ENCODE measurements around the gene STK17B.
A peak's percentile ranks its signal among the peaks of the same experiment; 100 is the strongest.

STK17B gene

DNA sequence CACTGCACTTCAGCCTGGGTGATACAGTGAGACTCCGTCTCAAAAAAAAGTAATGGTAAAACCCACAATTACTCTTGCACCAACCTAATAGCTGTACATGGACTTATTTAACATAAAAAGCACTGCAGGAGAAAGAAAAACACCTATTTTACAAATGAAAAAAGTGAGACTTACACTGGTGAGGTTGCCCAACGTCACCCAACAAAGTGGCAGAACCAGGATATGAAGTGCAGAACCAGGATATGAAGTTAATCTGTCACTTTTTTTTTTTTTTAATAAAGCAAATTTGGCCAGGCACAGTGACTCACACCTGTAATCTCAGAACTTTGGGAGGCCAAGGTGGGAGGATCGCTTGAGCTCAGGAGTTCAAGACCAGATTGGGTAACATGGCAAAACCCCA is 13.5 kb upstream of the STK17B start:
- FAIRE-seq (no peak), DNase-seq (ENCODE audit: low spot score) (no peak)

DNA sequence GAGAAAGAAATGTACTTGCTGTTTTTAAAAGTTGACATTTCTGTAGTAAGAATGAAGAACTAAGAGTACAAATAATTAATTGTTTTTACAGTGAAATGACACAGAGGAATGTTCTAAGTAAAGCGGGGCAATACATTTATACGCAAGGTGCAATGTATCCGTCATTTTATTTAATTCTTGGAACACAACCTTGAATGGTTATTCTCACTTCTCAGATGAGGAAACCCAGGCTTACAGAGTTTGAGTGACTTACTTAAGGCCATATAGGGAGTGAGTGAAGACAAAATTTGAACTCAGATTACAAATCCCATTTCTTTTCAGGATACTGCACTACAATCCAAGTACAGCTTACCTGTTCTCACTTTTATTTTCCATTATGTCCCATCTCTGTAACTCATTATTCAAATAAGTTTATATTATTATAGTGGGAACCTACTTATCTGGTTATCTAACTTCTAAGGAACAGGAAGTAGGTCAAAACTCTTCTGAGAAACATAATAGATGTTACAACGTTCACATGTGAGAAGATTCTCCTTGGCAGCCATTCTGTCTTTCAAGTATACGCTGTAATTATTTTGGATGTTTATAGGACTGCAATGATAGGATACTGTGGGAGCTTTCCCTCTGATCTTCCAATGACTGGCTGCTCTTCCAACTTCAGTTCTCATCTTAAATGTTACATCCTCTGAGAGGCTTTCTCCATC is 12.3 kb upstream of the STK17B start:
- no peak for FAIRE-seq
- no peak for DNase-seq (ENCODE audit: low spot score)

GRCh38 chr2:196183172-196183473 is 11.7 kb upstream of the STK17B start:
- no peak for FAIRE-seq
- no peak for DNase-seq (ENCODE audit: low spot score)

DNA sequence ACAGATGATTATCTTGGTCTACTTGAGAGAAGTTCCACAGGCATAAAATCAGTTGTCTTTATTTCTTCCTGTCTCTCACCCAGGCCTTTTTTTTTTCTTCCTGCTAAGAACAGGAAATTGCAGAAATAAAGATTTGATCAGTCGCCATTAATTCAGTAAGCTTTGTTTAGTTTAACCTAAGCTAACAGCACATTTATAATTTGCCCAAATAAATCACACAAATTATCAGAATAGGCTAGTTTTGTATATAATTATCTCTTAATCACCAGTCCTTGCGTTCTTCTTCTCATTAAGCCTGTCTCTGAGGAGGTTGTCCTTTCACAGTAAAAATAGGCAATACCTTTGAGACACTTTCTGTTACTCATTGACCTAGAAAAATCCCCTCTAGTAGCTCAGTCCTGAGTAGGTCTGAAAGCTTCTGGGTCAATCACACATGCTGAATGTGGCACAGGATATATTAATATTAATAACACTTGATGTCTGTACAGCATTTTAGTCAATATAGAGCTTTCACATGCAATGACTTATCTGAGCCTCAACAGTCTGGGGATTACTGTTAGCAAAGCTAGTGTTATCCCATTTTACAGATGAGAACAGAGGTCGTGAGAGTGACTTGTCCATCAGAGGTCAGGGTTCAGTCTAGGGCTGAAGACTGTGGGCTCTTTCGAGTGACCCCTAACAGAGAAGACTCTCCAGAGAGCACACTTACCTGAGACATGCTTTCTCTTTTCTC is 11.2 kb upstream of the STK17B start:
- no peak for FAIRE-seq
- DNase-seq (ENCODE audit: low spot score): no peak

- no peak for DNase-seq (ENCODE audit: low spot score)
- no peak for FAIRE-seq
Observed at GRCh38 chr2:196181484-196181883, 10.1 kb upstream of the STK17B start.

GRCh38 chr2:196177124-196177523 is 5.7 kb upstream of the STK17B start:
- FAIRE-seq (no peak), DNase-seq (ENCODE audit: low spot score) (no peak)

- DNase-seq (ENCODE audit: low spot score) (no peak), FAIRE-seq (no peak)
Observed at GRCh38 chr2:196176142-196176738, 4.9 kb upstream of the STK17B start.

GRCh38 chr2:196174404-196174803 is 3.0 kb upstream of the STK17B start:
- FAIRE-seq: no peak

DNA sequence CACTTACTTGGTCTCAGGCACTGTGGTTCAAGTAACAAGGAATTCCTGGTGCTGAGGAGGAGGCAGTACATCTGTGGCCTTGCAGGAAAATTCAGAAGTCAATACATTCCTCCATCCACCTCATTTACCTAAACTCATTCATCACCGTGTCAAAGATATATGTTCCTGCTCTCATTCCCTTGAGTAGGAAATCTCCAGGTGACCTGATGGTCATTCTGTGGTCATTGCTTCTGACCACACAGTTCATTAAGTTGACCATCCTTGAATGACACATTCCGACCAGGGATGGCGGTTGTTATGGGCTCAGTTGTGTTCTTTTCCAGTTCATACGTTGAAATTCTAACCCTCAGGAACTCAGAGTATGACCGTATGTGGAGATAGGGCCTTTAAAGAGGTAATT is 2.1 kb upstream of the STK17B start:
- FAIRE-seq: no peak

More at GRCh38 chr2:196174404-196174803, 3.0 kb upstream of the STK17B start:
- no peak for DNase-seq (ENCODE audit: low spot score)

GRCh38 chr2:196172951-196173350 is 1.6 kb upstream of the STK17B start:
- no peak for DNase-seq (ENCODE audit: low spot score)
- no peak for FAIRE-seq

More for the DNA sequence above, 2.1 kb upstream of the STK17B start:
- DNase-seq (ENCODE audit: low spot score): no peak

- no peak for FAIRE-seq
- DNase-seq (ENCODE audit: low spot score): no peak
Observed at GRCh38 chr2:196171946-196172345, 568 bp upstream of the STK17B start.

DNA sequence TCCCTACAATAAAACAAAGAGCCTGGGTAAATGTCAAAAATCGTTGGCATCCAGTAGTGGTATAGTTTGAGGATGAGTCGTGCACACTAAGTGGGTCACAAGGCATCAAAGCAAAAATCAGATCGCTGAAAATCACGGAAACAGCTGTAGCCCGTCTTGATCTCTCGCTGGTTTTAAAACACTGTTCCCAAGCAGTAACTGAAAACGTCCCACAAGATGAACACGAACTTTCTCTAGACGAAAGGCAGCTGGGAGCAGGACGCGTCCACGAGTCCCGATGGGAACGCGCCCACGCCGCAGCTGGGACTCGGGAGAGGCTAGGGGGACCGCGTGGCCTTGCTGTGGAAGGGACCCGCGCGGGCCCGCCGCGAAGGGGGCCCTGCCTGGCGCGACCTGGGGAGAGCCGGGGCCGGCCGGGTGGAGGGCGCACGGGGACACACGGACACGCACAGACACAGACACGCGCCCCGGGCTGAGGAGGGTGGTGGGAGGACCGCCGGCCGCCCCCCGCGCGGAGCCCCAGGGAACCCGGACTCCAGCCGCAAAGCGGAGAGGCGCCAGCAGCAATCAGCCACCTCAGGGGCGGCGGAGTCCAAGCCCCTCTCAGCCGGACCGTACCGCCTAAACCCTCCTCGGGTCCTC is 651 bp downstream of the STK17B start:
- DNase-seq (ENCODE audit: low spot score) (peak; percentile 18), FAIRE-seq (no peak)

GRCh38 chr2:196170213-196170605 is 1.2 kb downstream of the STK17B start:
- DNase-seq (ENCODE audit: low spot score) (peak; percentile 29), FAIRE-seq (no peak)

GRCh38 chr2:196169516-196169915 is 1.9 kb downstream of the STK17B start:
- no peak for DNase-seq (ENCODE audit: low spot score)
- FAIRE-seq: no peak

DNA sequence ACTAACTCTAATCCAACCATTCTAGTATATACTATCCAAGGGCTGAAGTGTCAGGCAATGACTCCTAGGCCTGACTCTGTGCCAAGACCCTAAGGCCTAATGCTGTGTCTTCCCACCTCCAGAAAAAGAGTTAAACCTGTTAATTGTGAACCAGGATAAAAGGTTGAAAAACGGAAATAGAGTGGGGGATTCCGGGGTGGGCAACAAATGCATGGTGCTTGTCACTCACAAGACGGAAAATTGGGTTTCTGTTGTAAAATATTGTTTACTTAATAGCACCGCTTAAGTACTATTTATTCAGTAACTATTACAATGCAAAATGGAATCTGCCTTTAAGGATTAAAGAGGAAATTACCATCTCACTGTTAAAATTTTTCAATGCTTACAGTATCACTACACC is 3.2 kb downstream of the STK17B start:
- DNase-seq (ENCODE audit: low spot score): no peak
- no peak for FAIRE-seq

DNA sequence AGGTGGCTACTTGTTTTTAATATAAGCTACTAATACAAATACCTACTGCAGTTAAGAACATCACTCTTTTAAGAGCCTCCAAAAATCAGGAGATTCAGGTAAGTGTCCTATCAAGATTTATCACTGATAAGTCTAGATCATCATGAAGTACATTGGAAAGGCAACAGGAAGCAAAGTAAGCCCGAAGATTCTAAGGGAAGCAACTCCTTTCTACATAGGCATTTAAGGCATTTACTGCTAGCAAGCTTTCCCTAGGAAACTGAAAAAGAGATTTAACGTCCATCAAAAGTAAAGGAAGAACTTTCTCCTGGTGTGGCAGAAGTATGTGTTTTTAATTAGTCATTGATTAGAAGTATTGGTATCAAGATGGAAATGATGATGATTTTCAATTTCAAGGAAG is 3.7 kb downstream of the STK17B start:
- DNase-seq (ENCODE audit: low spot score) (no peak), FAIRE-seq (no peak)

DNA sequence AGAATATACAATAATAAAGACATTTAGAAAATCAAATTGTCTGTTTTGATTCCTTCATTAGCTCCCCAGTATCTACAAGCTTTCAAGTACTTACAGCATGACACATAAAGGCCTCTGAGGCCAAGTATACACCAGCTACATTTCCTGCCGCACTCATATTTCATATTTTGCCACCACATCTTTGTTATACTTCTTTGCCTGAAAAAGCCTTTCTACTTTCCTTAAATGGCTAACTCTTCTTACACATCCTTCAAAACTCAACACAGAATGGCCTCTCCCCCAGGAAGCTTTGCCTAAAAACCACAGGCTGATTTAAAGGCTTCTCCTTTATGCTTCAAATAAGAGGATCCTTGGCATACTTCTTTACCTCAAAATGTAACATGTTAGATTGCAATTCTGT is 4.5 kb downstream of the STK17B start:
- FAIRE-seq (no peak), DNase-seq (ENCODE audit: low spot score) (no peak)

GRCh38 chr2:196165016-196165415 is 6.4 kb downstream of the STK17B start:
- DNase-seq (ENCODE audit: low spot score): no peak
- FAIRE-seq: no peak

GRCh38 chr2:196163285-196163684 is 8.1 kb downstream of the STK17B start:
- no peak for FAIRE-seq
- no peak for DNase-seq (ENCODE audit: low spot score)

DNA sequence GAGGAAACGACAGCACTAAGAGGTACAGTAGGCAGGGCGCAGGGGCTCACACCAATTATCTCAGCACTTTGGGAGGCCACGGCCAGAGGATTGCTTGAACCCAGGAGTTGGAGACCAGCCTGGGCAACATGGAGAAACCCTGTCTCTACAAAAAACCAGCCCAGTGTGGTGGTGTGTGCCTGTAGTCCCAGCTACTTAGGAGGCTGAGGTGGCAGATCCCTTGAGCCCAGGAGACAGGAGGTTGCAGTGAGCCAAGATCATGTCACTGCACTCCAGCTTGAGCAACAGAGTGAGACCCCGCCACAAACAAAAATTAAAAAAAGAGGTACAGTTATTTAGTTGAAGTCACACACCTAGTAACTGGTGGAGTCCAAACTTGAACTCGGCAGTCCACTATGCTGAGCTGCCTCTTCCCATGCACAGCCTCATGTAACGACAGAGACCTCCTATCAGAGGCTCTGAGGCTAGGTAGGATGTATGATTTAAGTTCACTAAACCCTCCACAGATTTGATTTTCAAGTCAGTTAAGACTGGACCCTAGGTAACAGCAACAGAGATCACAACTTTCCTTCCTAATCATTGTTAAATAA is 8.7 kb downstream of the STK17B start:
- DNase-seq (ENCODE audit: low spot score): no peak
- FAIRE-seq: no peak

DNA sequence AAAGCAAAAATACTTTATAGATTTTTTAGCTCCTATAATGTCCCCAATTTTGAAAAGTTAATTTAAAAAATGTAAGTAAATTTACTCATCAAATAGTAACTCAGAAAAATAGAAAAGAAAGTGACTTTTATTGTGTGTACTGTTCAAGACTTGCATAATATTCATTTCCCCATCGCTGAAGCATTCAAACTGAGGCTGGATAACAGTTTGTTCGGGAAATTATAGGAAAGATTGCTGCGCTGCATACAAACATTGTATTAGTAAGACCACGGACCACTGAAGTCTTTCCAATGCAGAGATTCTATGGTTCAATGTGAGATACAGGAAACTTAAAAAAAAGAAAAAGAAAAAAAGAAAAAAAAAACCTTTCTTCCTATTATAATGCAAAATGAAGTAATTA is 10.4 kb downstream of the STK17B start:
- DNase-seq (ENCODE audit: low spot score): no peak
- no peak for FAIRE-seq

- DNase-seq (ENCODE audit: low spot score) (peak; percentile 68), FAIRE-seq (no peak)
Observed at GRCh38 chr2:196160101-196160500, 11.3 kb downstream of the STK17B start.
